Osteoblast (primary cell): ENCODE data around the gene COMMD2. TPM values are rescaled to one million over a fixed set of nuclear protein-coding genes. Genes with fewer than 3 reads are reported as not detected.

ENCODE experiments used
- DNase-seq: peaks from one replicate; pipeline ENCODE4 v3.0.0; 2011; ENCODE audit warnings: low spot score, mixed read lengths; ENCODE audit not compliant: insufficient read length; ENCODE audit errors: missing footprints
- H2AFZ ChIP-seq: 2 replicates; pipeline ENCODE4 v1.6.0; 2011; ENCODE audit warnings: mild to moderate bottlenecking, low read length
- H3K27ac ChIP-seq: 2 replicates; pipeline ENCODE4 v1.5.1; 2011; ENCODE audit warnings: mild to moderate bottlenecking, low read depth, low read length, moderate library complexity
- H3K27me3 ChIP-seq: 2 replicates; pipeline ENCODE4 v1.6.0; 2012; ENCODE audit warnings: mild to moderate bottlenecking, control low read depth, inconsistent platforms, low read length, moderate library complexity; ENCODE audit not compliant: insufficient read depth
- H3K36me3 ChIP-seq: 2 replicates; pipeline ENCODE4 v1.5.1; 2011; ENCODE audit warnings: mild to moderate bottlenecking, low read length, control low read depth, moderate library complexity; ENCODE audit not compliant: insufficient read depth
- H3K4me1 ChIP-seq: 2 replicates; pipeline ENCODE4 v1.5.1; 2011; ENCODE audit warnings: mild to moderate bottlenecking, low read length, control low read depth, moderate library complexity; ENCODE audit not compliant: insufficient read depth
- H3K4me2 ChIP-seq: 2 replicates; pipeline ENCODE4 v1.6.0; 2011; ENCODE audit warnings: mild to moderate bottlenecking, low read length; ENCODE audit not compliant: insufficient read depth
- H3K4me3 ChIP-seq: fragments of 200-600 bp; sonication (generic); 3 replicates; pipeline ENCODE4 v1.5.1; 2012; ENCODE audit warnings: mild to moderate bottlenecking, low read length, inconsistent platforms; ENCODE audit not compliant: insufficient read depth
- H3K79me2 ChIP-seq: 2 replicates; pipeline ENCODE4 v1.6.0; 2012; ENCODE audit warnings: mild to moderate bottlenecking, low read length, control low read depth, inconsistent platforms; ENCODE audit not compliant: insufficient read depth
- H3K9me3 ChIP-seq: 2 replicates; pipeline ENCODE4 v1.5.1; 2011; ENCODE audit warnings: low read depth, low read length, control low read depth
- H4K20me1 ChIP-seq: 2 replicates; pipeline ENCODE4 v1.6.0; 2012; ENCODE audit warnings: mild to moderate bottlenecking, low read length, control low read depth; ENCODE audit not compliant: insufficient read depth
- small RNA-seq: library from RNA; depleted of rRNA; stranded (forward); fragments of <200 nt; gene quantifications from one replicate; pipeline ENCODE3, GENCODE V24; 2012
- total RNA-seq: library from RNA; depleted of rRNA; stranded (reverse); fragments of >200 nt; gene quantifications from 2 replicates; pipeline ENCODE4 v1.2.3, GENCODE V29; 2012
- TF ChIP-seq, protein P1 (sequence below): IDR thresholded peaks from 2 replicates; pipeline ENCODE4 v1.5.1; 2011; ENCODE audit warnings: mild to moderate bottlenecking, low read depth, low read length, moderate library complexity; ENCODE audit errors: extremely low read depth

The COMMD2 gene
- total RNA-seq, 1 donor = 38.4 TPM

- H3K9me3 ChIP-seq = peaks cover 3% of the 10 kb centered on the region
- H3K4me1 ChIP-seq = peaks cover 22% of the 10 kb centered on the region
- TF ChIP-seq, protein P1, sequence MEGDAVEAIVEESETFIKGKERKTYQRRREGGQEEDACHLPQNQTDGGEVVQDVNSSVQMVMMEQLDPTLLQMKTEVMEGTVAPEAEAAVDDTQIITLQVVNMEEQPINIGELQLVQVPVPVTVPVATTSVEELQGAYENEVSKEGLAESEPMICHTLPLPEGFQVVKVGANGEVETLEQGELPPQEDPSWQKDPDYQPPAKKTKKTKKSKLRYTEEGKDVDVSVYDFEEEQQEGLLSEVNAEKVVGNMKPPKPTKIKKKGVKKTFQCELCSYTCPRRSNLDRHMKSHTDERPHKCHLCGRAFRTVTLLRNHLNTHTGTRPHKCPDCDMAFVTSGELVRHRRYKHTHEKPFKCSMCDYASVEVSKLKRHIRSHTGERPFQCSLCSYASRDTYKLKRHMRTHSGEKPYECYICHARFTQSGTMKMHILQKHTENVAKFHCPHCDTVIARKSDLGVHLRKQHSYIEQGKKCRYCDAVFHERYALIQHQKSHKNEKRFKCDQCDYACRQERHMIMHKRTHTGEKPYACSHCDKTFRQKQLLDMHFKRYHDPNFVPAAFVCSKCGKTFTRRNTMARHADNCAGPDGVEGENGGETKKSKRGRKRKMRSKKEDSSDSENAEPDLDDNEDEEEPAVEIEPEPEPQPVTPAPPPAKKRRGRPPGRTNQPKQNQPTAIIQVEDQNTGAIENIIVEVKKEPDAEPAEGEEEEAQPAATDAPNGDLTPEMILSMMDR = no peak
- no peaks in the 10 kb centered on the region for H4K20me1 ChIP-seq
- no peaks in the 10 kb centered on the region for H3K79me2 ChIP-seq
- H3K4me3 ChIP-seq = no peak overlapping the region
- H2AFZ ChIP-seq = peak overlapping the region; percentile 49
- H3K27ac ChIP-seq = peak overlapping the region; percentile 87
- no peak for DNase-seq
- no peaks in the 10 kb centered on the region for H3K36me3 ChIP-seq
- H3K27me3 ChIP-seq = no peaks in the 10 kb centered on the region
- peak overlapping the region; percentile 44 for H3K4me2 ChIP-seq
Observed at GRCh38 chr3:149701977-149702350, 50.3 kb downstream of the COMMD2 start.

GRCh38 chr3:149701206-149701976 lies 50.9 kb downstream of the COMMD2 start:
- peaks cover 22% of the 10 kb centered on the region for H3K4me1 ChIP-seq
- no peaks in the 10 kb centered on the region for H3K36me3 ChIP-seq
- no peak for DNase-seq
- H2AFZ ChIP-seq = peak overlapping the region; percentile 49
- H4K20me1 ChIP-seq = no peaks in the 10 kb centered on the region
- H3K79me2 ChIP-seq = no peaks in the 10 kb centered on the region
- no peak overlapping the region for H3K4me3 ChIP-seq
- peaks cover 3% of the 10 kb centered on the region for H3K9me3 ChIP-seq
- peak overlapping the region; percentile 44 for H3K4me2 ChIP-seq
- TF ChIP-seq, protein P1 = no peak
- H3K27ac ChIP-seq = peak overlapping the region; percentile 33
- no peaks in the 10 kb centered on the region for H3K27me3 ChIP-seq

Small RNAs within 50 kb of the gene (small RNA-seq; reads per million reads assigned to genes)
- gene RNU6-507P = not detected

Other genes with a start within 250 kb of the COMMD2 start
- 79.3 and 84.7 TPM in 2 replicates for gene WWTR1, start 94.5 kb downstream of the COMMD2 start, total RNA-seq
- gene ANKUB1, start 40.1 kb upstream of the COMMD2 start, total RNA-seq = under 0.01 TPM in 1 of 2 replicates, not detected in the other
- 86.1 and 109 TPM in 2 replicates for gene RNF13, start 60.7 kb upstream of the COMMD2 start, total RNA-seq
- 183 and 204 TPM in 2 replicates for gene PFN2, start 218.4 kb upstream of the COMMD2 start, total RNA-seq